Nephron (organoid): Measurements from ENCODE around the gene MICAL3.

Experiments used
- H3K27ac Mint-ChIP-seq, 3 experiments: 2 replicates each; pipeline ENCODE4 v1.8.0; 2020; ENCODE audit warnings: mixed read lengths in 3 of 3, mild to moderate bottlenecking in 2 of 3, moderate library complexity in 1 of 3
- H3K27me3 Mint-ChIP-seq: 2 replicates; pipeline ENCODE4 v1.8.0; 2021; ENCODE audit warnings: low read depth, mild to moderate bottlenecking, moderate library complexity, mixed read lengths
- H3K36me3 Mint-ChIP-seq: 2 replicates; pipeline ENCODE4 v1.8.0; 2020; ENCODE audit warnings: low read depth, mixed read lengths
- H3K4me1 Mint-ChIP-seq: 2 replicates; pipeline ENCODE4 v1.8.0; 2020; ENCODE audit warnings: mixed read lengths
- H3K4me3 Mint-ChIP-seq, 3 experiments: 2 replicates each; pipeline ENCODE4 v1.8.0; 2020; ENCODE audit warnings: mild to moderate bottlenecking in 3 of 3, mixed read lengths in 3 of 3, moderate library complexity in 2 of 3
- H3K9me3 Mint-ChIP-seq: 2 replicates; pipeline ENCODE4 v1.8.0; 2020; ENCODE audit warnings: mixed read lengths
- TF ChIP-seq, protein P1 (sequence below), 3 experiments: fragments of 200-600 bp; sonication (generic); IDR thresholded peaks; one replicate each; pipeline ENCODE4 v1.5.0; 2021; ENCODE audit warnings: antibody characterized with exemption in 3 of 3; ENCODE audit not compliant: unreplicated experiment in 3 of 3

The MICAL3 gene

DNA sequence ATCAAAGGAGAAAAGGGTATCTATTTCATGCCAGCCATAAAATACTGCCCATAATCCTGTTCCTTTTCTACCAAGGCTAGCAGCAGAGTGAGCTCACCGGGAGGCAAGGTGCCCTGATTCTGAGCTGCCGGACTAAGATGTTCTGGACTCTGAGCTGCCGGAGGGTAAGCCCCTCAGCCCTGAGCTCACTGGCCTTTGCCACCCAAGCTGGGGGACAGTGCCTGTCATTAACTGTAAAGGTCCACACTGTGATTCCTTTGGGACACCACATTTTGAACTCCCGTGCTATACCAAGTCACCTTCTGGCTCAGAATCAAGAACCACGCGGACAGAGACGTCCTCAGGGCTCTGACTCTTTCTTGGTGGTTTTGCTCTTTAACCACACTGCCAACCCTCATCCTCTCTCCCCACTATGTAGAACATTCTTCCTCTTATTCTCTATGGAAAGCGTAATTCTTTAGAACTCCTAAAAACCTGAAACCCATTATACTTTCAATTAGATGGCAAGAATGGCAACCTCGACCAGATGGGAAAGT is 161.6 kb downstream of the MICAL3 start:
- H3K27ac Mint-ChIP-seq: no peak overlapping the region
- H3K36me3 Mint-ChIP-seq: peaks cover 18% of the 10 kb centered on the region
- no peaks in the 10 kb centered on the region for H3K27me3 Mint-ChIP-seq
- TF ChIP-seq, protein P1, sequence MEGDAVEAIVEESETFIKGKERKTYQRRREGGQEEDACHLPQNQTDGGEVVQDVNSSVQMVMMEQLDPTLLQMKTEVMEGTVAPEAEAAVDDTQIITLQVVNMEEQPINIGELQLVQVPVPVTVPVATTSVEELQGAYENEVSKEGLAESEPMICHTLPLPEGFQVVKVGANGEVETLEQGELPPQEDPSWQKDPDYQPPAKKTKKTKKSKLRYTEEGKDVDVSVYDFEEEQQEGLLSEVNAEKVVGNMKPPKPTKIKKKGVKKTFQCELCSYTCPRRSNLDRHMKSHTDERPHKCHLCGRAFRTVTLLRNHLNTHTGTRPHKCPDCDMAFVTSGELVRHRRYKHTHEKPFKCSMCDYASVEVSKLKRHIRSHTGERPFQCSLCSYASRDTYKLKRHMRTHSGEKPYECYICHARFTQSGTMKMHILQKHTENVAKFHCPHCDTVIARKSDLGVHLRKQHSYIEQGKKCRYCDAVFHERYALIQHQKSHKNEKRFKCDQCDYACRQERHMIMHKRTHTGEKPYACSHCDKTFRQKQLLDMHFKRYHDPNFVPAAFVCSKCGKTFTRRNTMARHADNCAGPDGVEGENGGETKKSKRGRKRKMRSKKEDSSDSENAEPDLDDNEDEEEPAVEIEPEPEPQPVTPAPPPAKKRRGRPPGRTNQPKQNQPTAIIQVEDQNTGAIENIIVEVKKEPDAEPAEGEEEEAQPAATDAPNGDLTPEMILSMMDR (IDR thresholded peaks at IDR 0.05; ENCODE audit: unreplicated experiment in 3 of 3): no peak
- no peaks in the 10 kb centered on the region for H3K9me3 Mint-ChIP-seq
- H3K4me3 Mint-ChIP-seq: no peak overlapping the region
- peaks cover 12% of the 10 kb centered on the region for H3K4me1 Mint-ChIP-seq

DNA sequence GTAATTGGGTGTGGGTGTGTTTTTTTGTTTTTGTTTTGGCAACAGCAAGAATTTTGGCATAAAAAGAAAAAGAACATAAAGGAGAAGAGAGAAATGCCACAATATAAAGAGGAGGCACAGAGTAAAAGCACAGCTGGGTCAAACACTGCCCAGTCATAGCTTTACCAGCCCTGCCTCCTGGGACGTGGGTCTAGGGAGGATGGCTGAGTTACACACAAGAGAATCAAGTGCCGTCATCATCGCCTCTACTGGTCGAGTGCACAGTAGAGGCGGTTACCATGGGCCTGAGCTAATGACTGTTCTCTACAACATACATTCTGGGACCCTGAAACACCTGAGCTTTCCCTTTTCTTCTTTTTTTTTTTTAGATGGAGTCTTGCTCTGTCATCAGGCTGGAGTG is 162.5 kb downstream of the MICAL3 start:
- peaks cover 14% of the 10 kb centered on the region for H3K4me1 Mint-ChIP-seq

DNA sequence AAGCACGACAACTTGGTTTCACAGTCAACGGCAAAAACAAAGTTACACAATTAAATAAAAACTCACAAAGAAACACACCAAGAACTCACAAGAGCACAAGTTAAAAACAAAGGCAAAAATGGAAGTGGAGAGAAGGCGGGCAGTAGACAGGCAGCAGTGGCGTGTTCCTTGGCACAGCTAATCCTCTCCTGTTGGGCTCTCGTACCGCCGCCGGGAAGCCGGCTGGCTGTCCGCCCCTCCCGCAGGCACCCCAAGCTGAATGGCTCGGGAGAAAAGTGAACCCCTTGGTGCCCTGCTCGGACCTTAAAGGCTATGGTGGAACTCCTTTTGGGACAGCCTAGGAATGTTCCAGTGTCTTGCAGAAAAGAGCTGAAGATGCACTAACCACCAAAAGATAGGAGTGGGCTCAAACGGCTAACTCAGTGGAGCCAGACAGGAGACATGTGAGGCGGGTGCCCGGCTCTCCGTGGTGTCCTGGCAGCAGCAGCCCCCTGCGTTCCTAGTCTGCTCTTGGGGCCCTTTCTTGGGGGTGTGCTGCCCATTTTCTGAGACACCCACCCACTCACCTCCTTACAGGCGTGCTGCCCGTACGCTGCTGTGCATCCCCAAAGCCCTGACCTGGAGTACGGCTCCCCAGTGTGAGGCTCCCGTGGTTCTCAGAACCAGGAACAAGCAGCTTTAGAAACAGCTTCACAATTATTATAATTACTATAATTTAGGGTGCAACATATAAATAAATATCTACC is 164.0 kb downstream of the MICAL3 start:
- no peak overlapping the region for H3K27ac Mint-ChIP-seq
- H3K4me3 Mint-ChIP-seq: no peak overlapping the region
- H3K4me1 Mint-ChIP-seq: peaks cover 20% of the 10 kb centered on the region
- H3K36me3 Mint-ChIP-seq: peaks cover 20% of the 10 kb centered on the region
- no peaks in the 10 kb centered on the region for H3K9me3 Mint-ChIP-seq
- no peaks in the 10 kb centered on the region for H3K27me3 Mint-ChIP-seq
- TF ChIP-seq, protein P1 (IDR thresholded peaks at IDR 0.05; ENCODE audit: unreplicated experiment in 3 of 3): no peak

More for the DNA sequence above, 162.5 kb downstream of the MICAL3 start:
- H3K4me3 Mint-ChIP-seq: no peak overlapping the region
- TF ChIP-seq, protein P1 (IDR thresholded peaks at IDR 0.05; ENCODE audit: unreplicated experiment in 3 of 3): no peak
- no peak overlapping the region for H3K27ac Mint-ChIP-seq
- no peaks in the 10 kb centered on the region for H3K27me3 Mint-ChIP-seq
- peaks cover 22% of the 10 kb centered on the region for H3K36me3 Mint-ChIP-seq
- H3K9me3 Mint-ChIP-seq: no peaks in the 10 kb centered on the region

DNA sequence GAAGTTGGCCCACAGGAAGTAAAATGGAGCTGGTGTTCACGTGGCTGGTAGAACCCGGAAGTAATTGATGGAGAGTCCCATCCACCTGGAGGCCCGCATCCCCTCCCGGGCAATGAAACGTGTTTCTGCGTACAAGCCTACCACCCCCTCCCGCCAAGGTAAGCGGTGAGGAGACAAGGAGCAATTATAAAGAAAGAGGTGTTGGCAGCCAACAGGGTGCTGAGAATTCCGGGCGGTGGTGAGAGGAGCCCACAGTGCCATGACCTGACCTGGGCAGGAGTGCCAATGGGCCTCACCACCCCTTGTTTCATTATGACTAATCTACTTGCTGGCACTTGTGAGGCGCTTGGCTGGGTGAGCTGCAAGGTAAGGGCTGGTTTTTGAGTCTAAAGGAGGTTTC is 166.3 kb downstream of the MICAL3 start:
- H3K27me3 Mint-ChIP-seq: no peaks in the 10 kb centered on the region
- H3K4me3 Mint-ChIP-seq: no peak overlapping the region
- peaks cover 9% of the 10 kb centered on the region for H3K36me3 Mint-ChIP-seq
- H3K9me3 Mint-ChIP-seq: no peaks in the 10 kb centered on the region
- H3K4me1 Mint-ChIP-seq: peaks cover 39% of the 10 kb centered on the region
- TF ChIP-seq, protein P1 (IDR thresholded peaks at IDR 0.05; ENCODE audit: unreplicated experiment in 3 of 3): no peak
- no peak overlapping the region for H3K27ac Mint-ChIP-seq

DNA sequence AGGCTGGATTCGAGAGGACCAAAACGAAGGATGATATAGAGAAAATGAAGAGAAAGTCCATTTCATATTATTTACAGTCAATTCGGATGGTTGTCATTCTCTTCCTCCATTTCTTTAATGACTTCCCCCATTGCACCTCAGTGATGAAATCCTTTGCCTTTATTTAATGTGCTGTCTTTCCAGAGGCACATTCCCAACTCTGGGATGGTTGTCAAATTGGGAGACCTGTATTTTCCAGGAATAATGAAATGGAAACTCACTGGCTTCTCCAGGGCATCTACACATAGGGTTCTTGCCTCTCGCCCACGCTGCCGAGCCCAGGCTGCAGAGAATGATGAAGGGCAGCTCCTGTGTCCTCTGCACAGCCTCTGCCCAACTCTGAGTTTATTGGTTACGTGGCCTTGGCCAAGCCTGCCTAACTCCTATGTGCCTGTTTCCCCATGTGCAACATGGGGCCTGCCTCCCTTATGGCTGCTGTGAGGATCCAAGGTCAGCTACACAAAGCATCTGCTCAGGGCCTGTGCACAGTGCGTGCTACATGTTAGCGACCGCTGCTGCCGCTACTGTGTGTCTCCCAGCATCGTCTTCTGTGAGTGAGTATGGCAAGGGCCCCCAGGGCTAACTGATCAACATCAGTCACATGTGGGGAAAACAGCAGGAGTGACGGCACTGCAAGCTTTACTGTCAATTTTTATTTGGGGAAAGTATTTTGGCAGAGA is 168.6 kb downstream of the MICAL3 start:
- Mint-ChIP-seq H3K9me3 (no peaks in the 10 kb centered on the region), H3K36me3 (peaks cover 5% of the 10 kb centered on the region), H3K4me3 (no peak overlapping the region), H3K4me1 (peaks cover 51% of the 10 kb centered on the region), H3K27ac (peak overlapping the region in 2 of 3 experiments; percentile 4 to 37), H3K27me3 (no peaks in the 10 kb centered on the region)
- TF ChIP-seq, protein P1 (IDR thresholded peaks at IDR 0.05; ENCODE audit: unreplicated experiment in 3 of 3): no peak
